Skeletal muscle satellite cell (primary cell): Measurements from ENCODE around the gene METTL25B.

ENCODE experiments used
- H3K27me3 ChIP-seq: 2 replicates; pipeline ENCODE4 v1.7.0; 2013; ENCODE audit warnings: low read length; ENCODE audit not compliant: control insufficient read depth, insufficient read depth
- H3K36me3 ChIP-seq: 2 replicates; pipeline ENCODE4 v1.7.0; 2013; ENCODE audit warnings: mild to moderate bottlenecking, control low read depth, low read length; ENCODE audit not compliant: insufficient read depth
- H3K4me1 ChIP-seq: 2 replicates; pipeline ENCODE4 v1.7.0; 2013; ENCODE audit warnings: low read length; ENCODE audit not compliant: control insufficient read depth, insufficient read depth
- H3K4me2 ChIP-seq: 2 replicates; pipeline ENCODE4 v1.7.0; 2013; ENCODE audit warnings: mild to moderate bottlenecking, low read length
- H3K4me3 ChIP-seq: 2 replicates; pipeline ENCODE4 v1.7.0; 2013; ENCODE audit warnings: low read length
- H3K9ac ChIP-seq: 2 replicates; pipeline ENCODE4 v1.7.0; 2013; ENCODE audit warnings: mild to moderate bottlenecking, low read depth, low read length, moderate library complexity
- H3K9me3 ChIP-seq: replicated peaks from 2 replicates; pipeline ENCODE4 v1.7.0; 2013; ENCODE audit warnings: mild to moderate bottlenecking, control low read depth, low read length

The METTL25B gene

GRCh38 chr1:156704930-156705320 is 23.3 kb upstream of the METTL25B start:
- Histone ChIP-seq H3K9me3 (no peaks in the 10 kb centered on the region), H3K9ac (peak overlapping the region; percentile 49), H3K36me3 (no peaks in the 10 kb centered on the region), H3K27me3 (peaks cover 47% of the 10 kb centered on the region), H3K4me3 (peak overlapping the region; percentile 64), H3K4me2 (peak overlapping the region; percentile 91), H3K4me1 (peaks cover 39% of the 10 kb centered on the region)

- Histone ChIP-seq H3K9ac (peak within 1 kb of the TSS; percentile 49), H3K4me3 (peak within 1 kb of the TSS; percentile 66), H3K9me3 (no peaks in the 10 kb centered on the region), H3K27me3 (peaks cover 46% of the 10 kb centered on the region), H3K4me1 (peaks cover 43% of the 10 kb centered on the region), H3K36me3 (no peaks in the 10 kb centered on the region), H3K4me2 (peak within 1 kb of the TSS; percentile 91)
Observed at GRCh38 chr1:156705321-156705917, 22.9 kb upstream of the METTL25B start, which contains the start of gene CRABP2. Gene CRABP2, minus strand, starts transcription at chr1:156705583. Its CDS starts 137 bp downstream, at chr1:156705446.

- H3K4me1 ChIP-seq: peaks cover 47% of the 10 kb centered on the region
- no peaks in the 10 kb centered on the region for H3K9me3 ChIP-seq
- H3K4me3 ChIP-seq: peak overlapping the region; percentile 66
- no peaks in the 10 kb centered on the region for H3K36me3 ChIP-seq
- H3K9ac ChIP-seq: peak overlapping the region; percentile 33
- peaks cover 42% of the 10 kb centered on the region for H3K27me3 ChIP-seq
- peak overlapping the region; percentile 91 for H3K4me2 ChIP-seq
Observed at GRCh38 chr1:156705918-156706656, 22.2 kb upstream of the METTL25B start.

GRCh38 chr1:156706657-156707416 is 21.4 kb upstream of the METTL25B start:
- Histone ChIP-seq H3K36me3 (no peaks in the 10 kb centered on the region), H3K4me2 (peak overlapping the region; percentile 91), H3K4me3 (peak overlapping the region; percentile 66), H3K4me1 (peaks cover 47% of the 10 kb centered on the region), H3K27me3 (peaks cover 35% of the 10 kb centered on the region), H3K9me3 (no peaks in the 10 kb centered on the region), H3K9ac (peak overlapping the region; percentile 33)

- H3K36me3 ChIP-seq: no peaks in the 10 kb centered on the region
- peaks cover 47% of the 10 kb centered on the region for H3K4me1 ChIP-seq
- H3K27me3 ChIP-seq: peaks cover 34% of the 10 kb centered on the region
- H3K9ac ChIP-seq: no peak overlapping the region
- no peaks in the 10 kb centered on the region for H3K9me3 ChIP-seq
- no peak overlapping the region for H3K4me3 ChIP-seq
- no peak overlapping the region for H3K4me2 ChIP-seq
Observed at GRCh38 chr1:156707417-156708217, 20.7 kb upstream of the METTL25B start.

GRCh38 chr1:156708218-156708661 is 20.0 kb upstream of the METTL25B start:
- H3K4me2 ChIP-seq: no peak overlapping the region
- H3K36me3 ChIP-seq: no peaks in the 10 kb centered on the region
- H3K27me3 ChIP-seq: peaks cover 31% of the 10 kb centered on the region
- H3K4me3 ChIP-seq: no peak overlapping the region
- no peaks in the 10 kb centered on the region for H3K9me3 ChIP-seq
- H3K9ac ChIP-seq: no peak overlapping the region
- H3K4me1 ChIP-seq: peaks cover 47% of the 10 kb centered on the region

GRCh38 chr1:156709031-156709430 is 19.2 kb upstream of the METTL25B start:
- Histone ChIP-seq H3K9me3 (no peaks in the 10 kb centered on the region), H3K4me2 (no peak overlapping the region), H3K36me3 (no peaks in the 10 kb centered on the region), H3K4me3 (no peak overlapping the region), H3K27me3 (peaks cover 23% of the 10 kb centered on the region), H3K9ac (no peak overlapping the region), H3K4me1 (peaks cover 47% of the 10 kb centered on the region)

GRCh38 chr1:156709757-156710489 is 18.3 kb upstream of the METTL25B start:
- Histone ChIP-seq H3K27me3 (peaks cover 14% of the 10 kb centered on the region), H3K4me3 (no peak overlapping the region), H3K9me3 (no peaks in the 10 kb centered on the region), H3K36me3 (no peaks in the 10 kb centered on the region), H3K4me2 (peak overlapping the region; percentile 24), H3K4me1 (peaks cover 40% of the 10 kb centered on the region), H3K9ac (no peak overlapping the region)

- peaks cover 3% of the 10 kb centered on the region for H3K27me3 ChIP-seq
- H3K9me3 ChIP-seq: no peaks in the 10 kb centered on the region
- peaks cover 27% of the 10 kb centered on the region for H3K4me1 ChIP-seq
- no peaks in the 10 kb centered on the region for H3K36me3 ChIP-seq
- no peak overlapping the region for H3K4me2 ChIP-seq
- no peak overlapping the region for H3K4me3 ChIP-seq
- H3K9ac ChIP-seq: no peak overlapping the region
Observed at GRCh38 chr1:156711011-156711817, 17.1 kb upstream of the METTL25B start.

GRCh38 chr1:156712626-156713025 is 15.6 kb upstream of the METTL25B start:
- no peak overlapping the region for H3K9ac ChIP-seq
- no peaks in the 10 kb centered on the region for H3K9me3 ChIP-seq
- H3K4me2 ChIP-seq: no peak overlapping the region
- H3K27me3 ChIP-seq: no peaks in the 10 kb centered on the region
- no peaks in the 10 kb centered on the region for H3K36me3 ChIP-seq
- no peak overlapping the region for H3K4me3 ChIP-seq
- peaks cover 17% of the 10 kb centered on the region for H3K4me1 ChIP-seq
